GM21381 (cell line): Measurements from ENCODE around the gene EDC4.
"Not testable (repeated sequence)": the region's sequence is repeated elsewhere in the genome, so short reads cannot be mapped to it uniquely, and the experiment has no call there.

Source experiments
- ATAC-seq: cut with Tn5 transposase; IDR thresholded peaks from one replicate; pipeline ENCODE4 v1.9.1; 2021; ENCODE audit warnings: mild to moderate bottlenecking, moderate library complexity; ENCODE audit not compliant: unreplicated experiment

EDC4 gene, protein sequence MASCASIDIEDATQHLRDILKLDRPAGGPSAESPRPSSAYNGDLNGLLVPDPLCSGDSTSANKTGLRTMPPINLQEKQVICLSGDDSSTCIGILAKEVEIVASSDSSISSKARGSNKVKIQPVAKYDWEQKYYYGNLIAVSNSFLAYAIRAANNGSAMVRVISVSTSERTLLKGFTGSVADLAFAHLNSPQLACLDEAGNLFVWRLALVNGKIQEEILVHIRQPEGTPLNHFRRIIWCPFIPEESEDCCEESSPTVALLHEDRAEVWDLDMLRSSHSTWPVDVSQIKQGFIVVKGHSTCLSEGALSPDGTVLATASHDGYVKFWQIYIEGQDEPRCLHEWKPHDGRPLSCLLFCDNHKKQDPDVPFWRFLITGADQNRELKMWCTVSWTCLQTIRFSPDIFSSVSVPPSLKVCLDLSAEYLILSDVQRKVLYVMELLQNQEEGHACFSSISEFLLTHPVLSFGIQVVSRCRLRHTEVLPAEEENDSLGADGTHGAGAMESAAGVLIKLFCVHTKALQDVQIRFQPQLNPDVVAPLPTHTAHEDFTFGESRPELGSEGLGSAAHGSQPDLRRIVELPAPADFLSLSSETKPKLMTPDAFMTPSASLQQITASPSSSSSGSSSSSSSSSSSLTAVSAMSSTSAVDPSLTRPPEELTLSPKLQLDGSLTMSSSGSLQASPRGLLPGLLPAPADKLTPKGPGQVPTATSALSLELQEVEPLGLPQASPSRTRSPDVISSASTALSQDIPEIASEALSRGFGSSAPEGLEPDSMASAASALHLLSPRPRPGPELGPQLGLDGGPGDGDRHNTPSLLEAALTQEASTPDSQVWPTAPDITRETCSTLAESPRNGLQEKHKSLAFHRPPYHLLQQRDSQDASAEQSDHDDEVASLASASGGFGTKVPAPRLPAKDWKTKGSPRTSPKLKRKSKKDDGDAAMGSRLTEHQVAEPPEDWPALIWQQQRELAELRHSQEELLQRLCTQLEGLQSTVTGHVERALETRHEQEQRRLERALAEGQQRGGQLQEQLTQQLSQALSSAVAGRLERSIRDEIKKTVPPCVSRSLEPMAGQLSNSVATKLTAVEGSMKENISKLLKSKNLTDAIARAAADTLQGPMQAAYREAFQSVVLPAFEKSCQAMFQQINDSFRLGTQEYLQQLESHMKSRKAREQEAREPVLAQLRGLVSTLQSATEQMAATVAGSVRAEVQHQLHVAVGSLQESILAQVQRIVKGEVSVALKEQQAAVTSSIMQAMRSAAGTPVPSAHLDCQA (N-terminal part only)

DNA sequence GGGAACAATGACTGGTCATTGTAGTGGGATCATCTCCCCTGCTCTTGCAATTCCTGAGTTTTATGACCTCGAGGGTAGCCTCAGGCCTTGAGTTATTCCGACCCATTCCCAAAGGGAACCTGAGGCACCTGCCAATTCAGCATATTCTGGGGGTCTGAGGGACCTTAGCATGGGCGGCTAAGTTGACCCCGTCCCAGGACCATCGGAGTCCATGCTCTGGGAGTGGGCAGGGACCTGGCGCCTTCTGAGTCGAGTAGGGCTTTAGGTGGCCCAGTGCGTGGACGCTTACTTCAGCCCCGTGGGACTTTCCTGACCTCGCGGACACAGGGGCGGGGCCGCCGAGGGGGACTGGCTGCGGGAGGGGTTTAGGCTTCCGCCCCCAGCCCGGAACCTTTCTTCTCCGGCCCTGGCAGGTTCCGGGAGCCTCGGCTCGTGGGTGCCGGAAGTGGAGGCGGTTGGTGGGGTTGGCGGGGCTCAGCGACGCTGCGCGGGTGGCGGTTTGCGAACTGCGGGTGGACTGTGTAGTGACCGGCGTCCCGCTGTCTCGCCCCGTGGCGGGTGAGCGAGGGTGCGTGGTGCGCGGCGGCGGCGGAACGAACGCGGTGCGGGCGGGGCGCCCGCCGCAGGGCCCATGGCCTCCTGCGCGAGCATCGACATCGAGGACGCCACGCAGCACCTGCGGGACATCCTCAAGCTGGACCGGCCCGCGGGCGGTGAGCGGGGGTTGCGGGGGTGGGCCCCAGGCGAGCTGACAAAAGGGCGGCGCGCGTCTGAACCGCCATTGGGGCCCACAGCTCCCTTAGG is at the start of gene EDC4:
Gene EDC4 (plus strand): TSS at position 422 of the 804 bp plus-strand sequence. CDS start 210 bp downstream, at position 632.
- peak; percentile 74 for ATAC-seq

DNA sequence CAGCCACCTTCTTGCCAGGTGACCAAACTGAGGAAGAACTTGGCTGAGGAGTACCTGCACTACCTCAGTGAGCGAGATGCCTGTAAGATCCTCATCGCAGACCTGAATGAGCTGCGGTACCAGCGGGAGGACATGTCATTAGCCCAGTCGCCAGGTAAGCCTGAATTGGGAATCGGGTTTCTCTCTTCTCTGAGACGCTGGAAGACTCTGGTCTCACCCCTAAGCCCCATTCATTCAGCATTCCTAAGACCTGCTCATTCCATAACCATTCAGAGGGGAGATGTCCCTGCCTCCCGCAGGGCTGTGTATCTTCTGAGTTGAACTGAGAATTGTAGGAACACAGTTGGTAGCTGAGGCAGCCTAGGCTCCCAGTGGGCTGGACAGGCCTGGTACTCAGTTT is 47.7 kb upstream of the EDC4 start:
- ATAC-seq = no peak

- no peak for ATAC-seq
These were observed 46.9 kb upstream of the EDC4 start for GRCh38 chr16:67825906-67826305.

DNA sequence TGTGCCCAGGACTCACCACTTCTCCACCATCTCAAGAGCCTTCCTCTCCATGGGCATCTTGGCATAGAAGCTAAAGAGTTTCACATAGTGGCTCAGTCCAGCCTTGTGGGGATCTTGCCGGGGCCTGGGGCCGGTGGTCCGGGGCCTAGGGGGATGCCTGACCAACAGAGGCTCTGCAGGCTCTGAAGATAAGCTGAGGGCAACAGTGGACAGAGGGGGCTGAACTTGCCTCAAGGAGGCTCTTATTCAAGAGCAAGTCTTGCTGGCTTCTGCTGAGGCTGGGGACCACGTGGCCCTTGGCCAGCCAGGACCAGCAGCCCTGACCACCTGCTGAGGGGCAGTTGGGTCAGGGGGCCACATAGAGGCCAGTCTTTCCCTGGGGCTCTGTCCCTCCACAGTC is 44.2 kb upstream of the EDC4 start:
- no peak for ATAC-seq

DNA sequence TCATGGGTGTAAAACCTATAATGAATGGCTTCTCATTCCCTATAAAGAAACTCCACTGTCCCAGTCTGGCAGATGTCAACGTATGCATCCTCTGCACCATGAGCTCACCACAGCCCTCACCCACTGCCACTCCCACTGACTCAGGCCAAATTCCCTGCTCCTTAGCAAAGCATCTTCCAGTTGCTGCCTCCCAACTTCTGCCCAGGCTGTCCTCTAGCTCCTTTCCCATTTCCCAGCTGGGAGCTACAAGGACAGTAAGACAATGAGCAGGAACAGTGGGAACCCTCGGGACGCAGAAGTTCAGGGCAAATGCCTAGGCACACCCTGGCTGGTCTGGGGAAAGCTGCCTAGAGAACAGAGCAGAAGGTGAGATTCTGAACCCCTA is 39.8 kb upstream of the EDC4 start:
- no peak for ATAC-seq

DNA sequence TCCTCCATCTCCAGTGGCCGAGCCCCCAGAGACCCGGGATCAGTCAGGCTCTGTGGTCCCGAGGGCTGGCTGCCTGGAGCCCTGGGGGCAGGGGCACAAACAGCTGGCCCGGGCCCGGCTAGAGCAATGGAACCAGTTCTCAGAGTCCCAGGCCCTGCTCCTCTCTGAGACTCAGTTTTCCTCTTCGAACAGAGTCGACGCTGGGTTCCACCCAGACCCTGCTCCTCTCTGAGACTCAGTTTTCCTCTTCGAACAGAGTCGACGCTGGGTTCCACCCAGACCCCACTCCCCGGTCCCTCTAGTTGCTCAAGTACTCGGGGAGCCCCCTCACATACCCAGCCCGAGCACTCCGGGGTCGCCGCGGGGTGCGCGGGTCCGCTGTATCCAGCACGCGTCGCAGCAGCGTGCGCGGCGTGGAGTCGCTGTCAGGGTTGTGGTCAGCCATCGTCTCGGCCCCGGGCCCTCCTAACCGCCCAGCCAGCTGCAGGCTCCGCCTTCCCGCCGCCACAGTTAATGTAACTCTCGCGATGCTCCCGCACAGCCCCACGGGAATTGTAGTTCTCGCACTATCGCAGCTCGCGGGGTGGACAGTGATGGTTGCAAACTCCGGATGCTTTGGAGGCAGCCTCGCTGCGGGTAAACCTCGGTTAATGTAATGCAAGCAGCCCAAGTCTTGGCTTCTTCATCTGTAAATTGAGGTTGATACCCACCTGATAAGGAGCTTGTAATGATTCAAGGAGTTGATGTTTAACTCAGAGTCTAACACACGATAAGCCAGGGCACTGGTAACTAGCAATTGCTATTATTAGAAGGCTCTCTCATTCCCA is 39.2 kb upstream of the EDC4 start:
- peak; percentile 98 for ATAC-seq

GRCh38 chr16:67834242-67834614 is 38.6 kb upstream of the EDC4 start:
- ATAC-seq = no peak

DNA sequence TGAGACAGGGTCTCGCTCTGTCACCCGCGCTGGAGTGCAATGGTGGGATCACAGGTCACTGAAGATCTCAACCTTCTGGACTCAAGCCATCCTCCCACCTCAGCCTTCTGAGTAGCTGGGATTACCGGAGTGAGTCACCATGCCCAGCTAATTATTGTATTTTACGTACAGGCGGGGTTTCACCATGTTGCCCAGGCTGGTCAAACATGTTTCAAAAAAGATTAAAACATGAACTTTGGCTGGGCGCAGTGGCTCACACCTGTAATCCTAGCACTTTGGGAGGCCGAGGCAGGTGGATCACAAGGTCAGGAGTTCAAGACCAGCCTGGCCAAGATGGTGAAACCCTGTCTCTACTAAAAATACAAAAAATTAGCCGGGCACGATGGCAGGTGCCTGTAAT is 35.7 kb upstream of the EDC4 start:
- ATAC-seq = not testable (repeated sequence)

DNA sequence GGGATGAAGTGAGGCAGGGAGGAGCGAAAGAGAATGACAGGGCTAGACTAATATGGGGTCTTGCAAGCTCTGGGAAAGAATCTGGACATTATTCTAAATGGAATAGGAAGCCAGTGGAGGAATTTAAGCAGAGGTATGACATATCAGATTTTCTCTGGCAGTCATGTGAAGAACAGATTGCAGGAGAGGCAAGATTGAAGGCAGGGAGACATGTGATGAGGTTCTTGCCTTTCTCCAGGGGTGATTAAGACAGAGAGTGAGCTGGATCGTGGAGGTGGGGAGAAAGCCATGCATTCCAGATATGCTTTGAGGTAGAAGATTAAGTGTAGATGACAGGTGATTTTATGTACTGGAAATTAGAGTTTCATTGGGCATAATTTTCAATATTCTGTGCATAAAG is 35.0 kb upstream of the EDC4 start:
- no peak for ATAC-seq

GRCh38 chr16:67841198-67841815 is 31.5 kb upstream of the EDC4 start:
- no peak for ATAC-seq

GRCh38 chr16:67841816-67842508 is 30.9 kb upstream of the EDC4 start, which contains the start of gene THAP11:
Gene THAP11, plus strand, starts transcription at chr16:67842320. Its CDS starts 235 bp downstream, at chr16:67842555.
- ATAC-seq = peak; percentile 54

DNA sequence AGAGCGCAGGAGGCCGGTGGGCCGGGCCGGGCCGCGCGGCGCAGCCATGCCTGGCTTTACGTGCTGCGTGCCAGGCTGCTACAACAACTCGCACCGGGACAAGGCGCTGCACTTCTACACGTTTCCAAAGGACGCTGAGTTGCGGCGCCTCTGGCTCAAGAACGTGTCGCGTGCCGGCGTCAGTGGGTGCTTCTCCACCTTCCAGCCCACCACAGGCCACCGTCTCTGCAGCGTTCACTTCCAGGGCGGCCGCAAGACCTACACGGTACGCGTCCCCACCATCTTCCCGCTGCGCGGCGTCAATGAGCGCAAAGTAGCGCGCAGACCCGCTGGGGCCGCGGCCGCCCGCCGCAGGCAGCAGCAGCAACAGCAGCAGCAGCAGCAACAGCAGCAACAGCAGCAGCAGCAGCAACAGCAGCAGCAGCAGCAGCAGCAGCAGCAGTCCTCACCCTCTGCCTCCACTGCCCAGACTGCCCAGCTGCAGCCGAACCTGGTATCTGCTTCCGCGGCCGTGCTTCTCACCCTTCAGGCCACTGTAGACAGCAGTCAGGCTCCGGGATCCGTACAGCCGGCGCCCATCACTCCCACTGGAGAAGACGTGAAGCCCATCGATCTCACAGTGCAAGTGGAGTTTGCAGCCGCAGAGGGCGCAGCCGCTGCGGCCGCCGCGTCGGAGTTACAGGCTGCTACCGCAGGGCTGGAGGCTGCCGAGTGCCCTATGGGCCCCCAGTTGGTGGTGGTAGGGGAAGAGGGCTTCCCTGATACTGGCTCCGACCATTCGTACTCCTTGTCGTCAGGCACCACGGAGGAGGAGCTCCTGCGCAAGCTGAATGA is 30.1 kb upstream of the EDC4 start:
- ATAC-seq = peak; percentile 24

DNA sequence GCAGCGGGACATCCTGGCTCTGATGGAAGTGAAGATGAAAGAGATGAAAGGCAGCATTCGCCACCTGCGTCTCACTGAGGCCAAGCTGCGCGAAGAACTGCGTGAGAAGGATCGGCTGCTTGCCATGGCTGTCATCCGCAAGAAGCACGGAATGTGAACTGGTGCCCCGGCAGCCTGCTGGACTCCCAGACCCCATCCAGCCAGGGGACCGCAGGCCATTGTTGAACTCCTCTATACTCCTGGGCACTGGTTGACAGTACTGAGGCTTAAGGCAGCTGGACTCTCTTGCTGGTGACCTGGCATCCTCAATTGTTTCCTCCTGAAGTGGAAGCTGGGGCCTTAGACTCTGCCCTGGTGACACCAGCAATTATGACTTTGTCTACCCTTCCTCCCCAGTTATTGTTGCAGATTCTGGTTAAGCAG is 29.5 kb upstream of the EDC4 start:
- ATAC-seq = no peak

- ATAC-seq = no peak
These were observed 28.4 kb upstream of the EDC4 start for GRCh38 chr16:67844497-67844896.

- no peak for ATAC-seq
These were observed 27.4 kb upstream of the EDC4 start for GRCh38 chr16:67845291-67846062.

GRCh38 chr16:67846063-67846319 is 26.9 kb upstream of the EDC4 start:
- ATAC-seq = no peak
